Lower leg skin (tissue), 3 donors: ENCODE data around the gene SNX9.
"Not testable (repeated sequence)": the region's sequence is repeated elsewhere in the genome, so short reads cannot be mapped to it uniquely, and the experiment has no call there.

Source experiments
- POLR2A ChIP-seq, 2 donors: fragments of 450-650 bp; IDR thresholded peaks; one replicate each; pipeline ENCODE4 v1.6.1; 2016 to 2017; ENCODE audit warnings: antibody characterized with exemption in 2 of 2, mild to moderate bottlenecking in 1 of 2, moderate library complexity in 1 of 2
- TF ChIP-seq, protein P1 (sequence below), 3 donors: fragments of 450-650 bp; IDR thresholded peaks; one replicate each; pipeline ENCODE4 v1.5.1; 2016; ENCODE audit warnings: antibody characterized with exemption in 3 of 3, mild to moderate bottlenecking in 3 of 3, moderate library complexity in 2 of 3

DNA sequence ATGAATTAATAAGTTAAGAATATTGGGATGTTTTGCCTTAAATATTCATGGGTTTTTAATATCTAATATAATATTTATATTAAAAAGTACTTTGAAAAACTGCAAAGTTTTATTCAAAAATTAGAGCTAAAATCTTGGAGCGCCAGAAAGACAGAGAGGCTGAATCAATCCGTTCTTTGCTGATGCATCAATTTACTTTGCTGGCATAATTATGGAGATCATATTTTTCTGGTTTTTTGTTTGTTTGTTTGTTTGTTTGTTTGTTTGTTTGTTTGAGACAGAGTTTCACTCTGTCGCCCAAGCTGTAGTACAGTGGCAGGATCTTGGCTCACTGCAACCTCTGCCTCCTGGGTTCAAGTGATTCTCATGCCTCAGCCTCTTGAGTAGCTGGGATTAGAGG is 149.1 kb downstream of the SNX9 start:
- not testable (repeated sequence) for TF ChIP-seq POLR2A (IDR thresholded peaks at IDR 0.05)
- TF ChIP-seq, protein P1, sequence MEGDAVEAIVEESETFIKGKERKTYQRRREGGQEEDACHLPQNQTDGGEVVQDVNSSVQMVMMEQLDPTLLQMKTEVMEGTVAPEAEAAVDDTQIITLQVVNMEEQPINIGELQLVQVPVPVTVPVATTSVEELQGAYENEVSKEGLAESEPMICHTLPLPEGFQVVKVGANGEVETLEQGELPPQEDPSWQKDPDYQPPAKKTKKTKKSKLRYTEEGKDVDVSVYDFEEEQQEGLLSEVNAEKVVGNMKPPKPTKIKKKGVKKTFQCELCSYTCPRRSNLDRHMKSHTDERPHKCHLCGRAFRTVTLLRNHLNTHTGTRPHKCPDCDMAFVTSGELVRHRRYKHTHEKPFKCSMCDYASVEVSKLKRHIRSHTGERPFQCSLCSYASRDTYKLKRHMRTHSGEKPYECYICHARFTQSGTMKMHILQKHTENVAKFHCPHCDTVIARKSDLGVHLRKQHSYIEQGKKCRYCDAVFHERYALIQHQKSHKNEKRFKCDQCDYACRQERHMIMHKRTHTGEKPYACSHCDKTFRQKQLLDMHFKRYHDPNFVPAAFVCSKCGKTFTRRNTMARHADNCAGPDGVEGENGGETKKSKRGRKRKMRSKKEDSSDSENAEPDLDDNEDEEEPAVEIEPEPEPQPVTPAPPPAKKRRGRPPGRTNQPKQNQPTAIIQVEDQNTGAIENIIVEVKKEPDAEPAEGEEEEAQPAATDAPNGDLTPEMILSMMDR (IDR thresholded peaks at IDR 0.05) = not testable (repeated sequence)
